ENCODE data around the gene SLC2A4RG. TPM values are rescaled to one million over a fixed set of nuclear protein-coding genes. Genes with fewer than 3 reads are reported as not detected.
"Not testable (repeated sequence)": the region's sequence is repeated elsewhere in the genome, so short reads cannot be mapped to it uniquely, and the experiment has no call there.

Gene SLC2A4RG
- total RNA-seq, 1 experiment from 2014 or later: 200 TPM

DNA sequence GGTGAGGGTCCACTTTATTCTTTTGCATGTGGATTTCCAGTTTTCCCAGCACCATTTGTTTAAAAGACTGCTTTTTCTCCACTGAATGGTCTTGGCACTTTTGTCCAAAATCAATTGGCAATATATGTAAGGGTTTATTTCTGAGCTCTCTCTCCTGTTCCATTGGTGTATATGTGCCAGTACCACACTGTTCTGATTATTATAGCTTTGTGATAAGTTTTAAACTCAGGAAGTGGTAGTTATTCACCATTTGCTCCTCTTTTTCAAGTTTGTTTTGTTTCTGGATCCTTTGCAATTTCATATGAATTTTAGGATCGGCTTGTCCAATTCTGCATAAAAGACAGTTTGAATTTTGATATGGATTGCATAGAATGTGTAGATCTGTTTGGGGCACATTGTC is 27.4 kb upstream of the SLC2A4RG start:
- DNase-seq (ENCODE audit: low spot score): no peak

GRCh38 chr20:63714858-63715257 is 24.7 kb upstream of the SLC2A4RG start:
- no peak for DNase-seq (ENCODE audit: low spot score)

- DNase-seq (ENCODE audit: low spot score): no peak
These were observed 20.6 kb upstream of the SLC2A4RG start for GRCh38 chr20:63718996-63719395.

GRCh38 chr20:63722967-63723622 is 16.5 kb upstream of the SLC2A4RG start:
- not testable (repeated sequence) for DNase-seq (ENCODE audit: low spot score)

DNA sequence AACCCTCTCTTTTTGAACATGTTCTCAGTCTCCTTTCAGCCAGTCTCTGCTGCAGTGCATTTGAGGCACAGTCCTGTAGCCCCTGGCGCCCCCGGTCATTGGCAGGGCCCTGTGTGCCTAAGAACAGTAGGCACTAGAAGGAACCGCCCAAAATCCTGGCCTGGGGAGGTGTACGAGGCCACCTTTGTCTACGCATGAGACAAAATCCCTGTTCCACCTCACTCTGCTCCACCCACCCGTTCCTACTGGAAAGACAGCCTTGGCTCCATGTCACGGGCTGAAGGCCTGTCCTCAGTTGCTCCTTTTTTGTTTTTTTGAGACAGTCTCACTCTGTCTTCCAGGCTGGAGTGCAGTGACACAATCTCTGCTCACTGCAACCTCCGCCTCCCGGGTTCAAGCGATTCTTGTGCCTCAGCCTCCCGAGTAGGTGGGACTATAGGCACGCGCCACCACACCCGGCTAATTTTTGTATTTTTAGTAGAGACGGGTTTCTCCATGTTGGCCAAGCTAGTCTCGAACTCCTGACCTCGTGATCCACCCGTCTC is 9.3 kb upstream of the SLC2A4RG start:
- DNase-seq (ENCODE audit: low spot score): not testable (repeated sequence)

DNA sequence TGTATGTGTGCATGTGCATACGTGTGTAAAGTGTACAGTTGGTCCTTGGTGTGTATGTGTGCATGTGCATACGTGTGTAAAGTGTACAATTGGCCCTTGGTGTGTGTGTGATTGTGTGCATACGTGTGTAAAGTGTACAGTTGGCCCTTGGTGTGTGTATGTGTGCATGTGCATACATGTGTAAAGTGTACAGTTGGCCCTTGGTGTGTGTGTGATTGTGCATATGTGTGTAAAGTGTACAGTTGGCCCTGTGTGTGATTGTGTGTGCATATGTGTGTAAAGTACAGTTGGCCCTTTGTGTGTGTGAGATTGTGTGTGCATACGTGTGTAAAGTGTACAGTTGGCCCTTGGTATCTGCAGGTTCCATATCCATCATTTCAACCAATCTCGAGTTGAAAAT is 8.2 kb upstream of the SLC2A4RG start:
- no peak for DNase-seq (ENCODE audit: low spot score)

DNA sequence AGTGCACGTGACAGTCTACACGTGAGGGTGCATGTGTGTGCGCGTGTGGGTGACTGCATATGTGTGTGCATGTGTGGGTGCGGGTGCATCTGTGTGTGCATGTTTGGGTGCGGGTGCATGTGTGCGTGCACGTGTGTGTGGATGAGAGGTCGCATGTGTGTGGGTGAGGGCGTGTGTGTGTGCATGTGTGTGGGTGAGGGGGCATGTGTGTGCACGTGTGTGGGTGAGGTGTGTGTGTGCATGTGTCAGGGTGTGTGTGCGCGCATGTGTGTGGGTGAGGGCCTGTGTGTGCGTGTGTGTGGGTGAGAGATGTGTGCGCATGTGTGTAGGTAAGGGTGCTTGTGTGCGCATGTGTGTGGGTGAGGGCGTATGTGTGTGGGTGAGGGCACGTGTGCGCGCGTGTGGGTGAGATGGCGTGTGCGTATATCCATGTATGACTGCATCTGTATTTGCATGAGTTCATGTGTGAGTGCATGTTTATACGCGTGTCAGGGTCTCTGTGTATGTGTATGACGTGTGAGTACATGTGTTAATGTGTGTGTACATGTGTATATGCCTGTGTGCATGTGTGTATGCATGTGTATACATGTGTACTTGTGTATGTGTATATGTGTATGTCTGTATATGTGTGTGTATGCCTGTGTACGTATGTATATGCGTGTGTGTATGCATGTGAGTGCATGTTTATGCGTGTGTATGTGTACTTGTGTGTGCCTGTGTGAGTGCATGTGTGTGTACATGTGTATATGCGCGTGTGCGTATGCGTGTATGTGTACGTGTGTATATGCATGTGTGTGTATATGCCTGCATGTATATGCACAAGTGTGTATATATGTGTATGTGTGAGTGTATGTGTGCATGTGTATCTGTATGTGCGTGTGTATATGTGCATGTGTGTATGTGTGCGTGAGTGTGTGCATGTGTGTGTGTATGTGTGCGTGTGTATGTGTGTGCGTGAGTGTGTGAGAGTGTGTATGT is 7.2 kb upstream of the SLC2A4RG start:
- DNase-seq (ENCODE audit: low spot score): no peak

GRCh38 chr20:63733117-63733516 is 6.5 kb upstream of the SLC2A4RG start:
- DNase-seq (ENCODE audit: low spot score): no peak

DNA sequence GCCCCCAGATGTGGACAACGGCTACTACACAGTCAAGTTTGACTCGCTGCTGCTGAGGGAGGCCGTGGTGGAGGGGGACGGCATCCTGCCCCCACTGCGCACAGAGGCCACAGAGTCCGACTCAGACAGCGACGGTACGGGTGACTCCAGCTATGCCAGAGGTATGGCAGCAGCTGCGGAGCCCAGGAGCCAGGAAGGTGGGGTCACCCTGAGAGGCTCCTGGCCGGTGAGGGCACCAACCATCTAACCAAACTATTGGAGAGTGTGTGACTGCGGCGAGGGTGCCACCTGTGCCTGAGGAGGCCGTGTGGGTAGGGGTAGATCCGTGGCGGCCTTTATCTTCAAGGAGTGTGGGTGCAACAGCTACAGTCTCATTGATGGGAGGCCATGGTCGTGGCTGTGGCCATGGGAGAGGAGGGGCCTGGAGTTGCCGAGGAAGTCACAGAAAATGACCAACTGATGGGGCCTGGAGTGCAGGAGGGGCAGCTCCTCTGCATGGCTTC is 5.9 kb upstream of the SLC2A4RG start:
- DNase-seq (ENCODE audit: low spot score): no peak

DNA sequence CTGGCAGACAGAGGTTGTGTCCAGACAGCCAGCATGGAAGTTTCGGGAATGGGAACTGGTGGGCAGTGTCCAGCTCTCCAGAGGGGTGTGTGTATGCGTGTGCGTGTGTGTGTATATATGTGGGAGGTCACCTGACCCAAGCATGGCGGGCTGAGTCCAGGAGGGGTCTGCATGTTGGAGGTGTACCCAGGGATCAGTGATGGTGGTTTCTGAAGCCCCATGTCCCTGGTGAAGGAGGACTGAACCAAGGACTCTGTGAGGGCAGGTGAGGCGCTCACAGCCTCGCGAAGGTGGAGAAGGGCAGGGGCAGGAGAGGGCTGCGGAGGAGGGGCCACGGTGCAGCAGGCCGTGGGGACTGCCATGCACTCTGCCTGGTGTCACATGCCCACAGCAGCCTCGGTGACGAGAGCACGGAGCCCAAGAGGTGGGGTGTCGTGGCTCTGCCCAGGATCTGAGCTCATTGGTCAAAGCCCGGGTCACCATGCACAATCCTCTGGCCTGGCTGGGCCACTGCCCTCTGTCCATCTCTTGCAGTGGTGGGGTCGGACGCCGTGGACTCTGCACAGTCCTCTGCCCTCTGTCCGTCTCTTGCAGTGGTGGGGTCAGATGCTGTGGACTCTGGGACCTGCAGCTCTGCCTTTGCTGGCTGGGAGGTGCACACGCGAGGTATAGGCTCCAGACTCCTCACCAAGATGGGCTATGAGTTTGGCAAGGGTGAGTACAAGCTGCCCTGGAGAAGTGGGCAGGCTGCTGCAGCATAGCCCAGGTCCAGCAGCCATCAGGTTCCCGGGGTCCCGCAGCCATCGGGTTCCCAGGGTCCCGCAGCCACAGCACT is 5.2 kb upstream of the SLC2A4RG start:
- no peak for DNase-seq (ENCODE audit: low spot score)

DNA sequence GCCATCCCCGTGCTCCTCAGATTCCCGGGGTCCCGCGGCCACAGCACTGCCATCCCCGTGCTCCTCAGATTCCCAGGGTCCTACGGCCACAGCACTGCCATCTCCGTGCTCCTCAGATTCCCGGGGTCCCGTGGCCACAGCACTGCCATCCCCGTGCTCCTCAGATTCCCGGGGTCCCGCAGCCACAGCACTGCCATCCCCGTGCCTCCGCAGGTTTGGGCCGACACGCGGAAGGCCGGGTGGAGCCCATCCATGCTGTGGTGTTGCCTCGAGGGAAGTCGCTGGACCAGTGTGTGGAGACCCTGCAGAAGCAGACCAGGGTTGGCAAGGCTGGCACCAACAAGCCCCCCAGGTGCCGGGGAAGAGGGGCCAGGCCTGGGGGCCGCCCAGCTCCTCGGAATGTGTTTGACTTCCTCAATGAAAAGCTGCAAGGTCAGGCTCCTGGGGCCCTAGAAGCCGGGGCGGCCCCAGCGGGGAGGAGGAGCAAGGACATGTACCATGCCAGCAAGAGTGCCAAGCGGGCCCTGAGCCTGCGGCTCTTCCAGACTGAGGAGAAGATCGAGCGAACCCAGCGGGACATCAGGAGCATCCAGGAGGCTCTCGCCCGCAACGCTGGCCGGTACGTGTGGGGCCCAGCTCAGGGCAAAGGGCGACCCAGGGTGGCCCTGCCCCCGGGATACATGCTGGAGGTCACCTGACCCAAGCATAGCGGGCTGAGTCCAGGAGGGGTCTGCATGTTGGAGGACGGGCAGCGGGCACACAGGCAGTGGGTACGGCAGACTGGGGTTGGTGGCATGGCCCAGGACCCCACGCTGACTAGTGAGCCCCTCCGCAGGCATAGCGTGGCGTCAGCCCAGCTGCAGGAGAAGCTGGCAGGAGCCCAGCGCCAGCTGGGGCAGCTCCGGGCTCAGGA is 4.4 kb upstream of the SLC2A4RG start:
- DNase-seq (ENCODE audit: low spot score): no peak

DNA sequence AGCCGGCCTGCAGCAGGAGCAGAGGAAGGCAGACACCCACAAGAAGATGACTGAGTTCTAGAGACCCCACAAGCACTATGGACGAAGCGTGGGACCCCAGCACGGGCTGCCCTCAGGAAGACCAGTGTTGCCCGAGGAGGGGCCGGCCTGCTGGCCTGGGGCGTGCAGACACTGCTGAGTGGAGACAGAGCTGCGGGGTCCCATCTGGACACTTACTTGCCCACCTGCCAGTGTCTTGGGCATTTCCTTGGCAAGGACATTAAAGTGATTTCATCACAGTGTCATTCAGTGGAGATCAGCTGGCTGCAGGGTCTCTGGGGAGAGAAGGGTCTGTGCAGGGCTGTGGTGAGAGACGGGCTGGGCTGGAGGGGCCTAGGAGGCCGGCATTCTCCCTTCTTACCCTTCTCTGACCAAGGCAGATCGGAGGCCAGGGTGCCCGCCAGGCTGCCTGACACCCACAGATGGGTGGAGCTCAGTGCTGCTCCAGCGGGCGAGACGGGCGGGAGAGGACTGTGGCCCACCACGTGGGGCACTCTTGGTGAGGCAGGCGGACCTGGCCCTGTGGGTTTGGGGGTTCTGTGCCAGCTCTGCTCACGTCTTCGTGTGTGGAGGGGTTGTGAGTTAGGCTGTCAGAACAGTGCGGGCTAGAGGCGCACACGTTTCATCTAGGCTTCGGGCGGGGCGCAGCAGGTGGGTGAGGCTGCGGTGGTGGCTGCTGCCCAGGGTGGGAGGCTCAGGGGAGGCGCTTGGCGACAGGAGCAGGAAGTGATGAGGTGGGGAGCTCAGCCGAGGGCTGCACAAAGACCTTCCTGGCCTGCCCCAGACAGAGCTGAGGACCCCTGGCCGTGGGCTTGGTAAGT is 3.5 kb upstream of the SLC2A4RG start, which contains the start of gene LIME1:
LIME1 (plus strand) TSS at position 806 of the 860 bp plus-strand sequence. CDS start 886 bp downstream, outside the sequence.
- peak; percentile 91 for DNase-seq (ENCODE audit: low spot score)

- DNase-seq (ENCODE audit: low spot score): peak; percentile 77
These were observed 2.5 kb upstream of the SLC2A4RG start for GRCh38 chr20:63736893-63737694.

DNA sequence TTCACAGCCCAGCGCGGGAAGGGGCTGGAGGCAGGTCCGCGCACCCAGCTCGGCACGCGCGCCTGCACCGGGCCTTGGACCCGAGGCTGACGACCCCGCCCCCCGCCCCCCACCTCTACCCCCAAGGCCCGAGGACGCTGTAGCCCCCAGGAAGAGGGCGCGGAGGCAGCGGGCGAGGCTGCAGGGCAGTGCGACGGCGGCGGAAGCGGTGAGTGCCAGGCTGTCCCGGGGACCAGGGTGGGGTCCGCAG is 2.0 kb upstream of the SLC2A4RG start:
- no peak for DNase-seq (ENCODE audit: low spot score)

DNA sequence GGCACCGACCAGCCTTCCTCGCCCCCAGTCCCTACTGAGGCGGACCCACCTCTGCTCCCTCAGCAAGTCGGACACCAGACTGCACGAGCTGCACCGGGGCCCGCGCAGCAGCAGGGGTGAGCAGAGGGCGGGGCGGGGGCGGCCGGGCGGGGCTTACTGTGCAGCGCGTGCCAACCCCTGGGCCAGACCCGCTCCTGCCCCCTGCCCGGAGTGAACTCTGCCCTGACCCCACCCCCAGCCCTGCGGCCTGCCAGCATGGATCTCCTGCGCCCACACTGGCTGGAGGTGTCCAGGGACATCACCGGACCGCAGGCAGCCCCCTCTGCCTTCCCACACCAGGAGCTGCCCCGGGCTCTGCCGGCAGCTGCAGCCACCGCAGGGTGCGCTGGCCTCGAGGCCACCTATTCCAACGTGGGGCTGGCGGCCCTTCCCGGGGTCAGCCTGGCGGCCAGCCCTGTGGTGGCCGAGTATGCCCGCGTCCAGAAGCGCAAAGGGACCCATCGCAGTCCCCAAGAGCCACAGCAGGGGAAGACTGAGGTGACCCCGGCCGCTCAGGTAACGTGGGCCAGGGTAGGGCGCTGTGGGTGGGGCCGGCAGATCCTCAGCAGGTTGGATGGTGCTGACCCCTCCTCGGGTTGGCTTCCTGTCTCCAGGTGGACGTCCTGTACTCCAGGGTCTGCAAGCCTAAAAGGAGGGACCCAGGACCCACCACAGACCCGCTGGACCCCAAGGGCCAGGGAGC is 1.5 kb upstream of the SLC2A4RG start:
- DNase-seq (ENCODE audit: low spot score): peak; percentile 54

- DNase-seq (ENCODE audit: low spot score): peak; percentile 82
These were observed 868 bp upstream of the SLC2A4RG start for GRCh38 chr20:63738687-63739129.

GRCh38 chr20:63740070-63740626 is 572 bp downstream of the SLC2A4RG start:
- DNase-seq (ENCODE audit: low spot score): peak; percentile 50
